Subcutaneous abdominal adipose tissue (tissue), 5 donors: ENCODE results near the gene NHERF2.
A peak's percentile ranks its signal among the peaks of the same experiment; 100 is the strongest.

Experiments used
- H3K27ac ChIP-seq: one replicate; pipeline ENCODE4 v1.7.0; 2013; ENCODE audit warnings: low read depth, mild to moderate bottlenecking, inconsistent platforms, low read length, moderate library complexity
- H3K27me3 ChIP-seq, 5 donors: one replicate each; pipeline ENCODE4 v1.7.0; 2013; ENCODE audit warnings: low read length in 5 of 5, inconsistent platforms in 1 of 5; ENCODE audit not compliant: control insufficient read depth in 5 of 5, insufficient read depth in 4 of 5
- H3K36me3 ChIP-seq, 5 donors: one replicate each; pipeline ENCODE4 v1.7.0; 2013; ENCODE audit warnings: low read length in 5 of 5; ENCODE audit not compliant: control insufficient read depth in 5 of 5, insufficient read depth in 5 of 5
- H3K4me1 ChIP-seq, 5 donors: one replicate each; pipeline ENCODE4 v1.7.0; 2013; ENCODE audit warnings: low read length in 5 of 5, mild to moderate bottlenecking in 3 of 5, moderate library complexity in 1 of 5; ENCODE audit not compliant: control insufficient read depth in 5 of 5, insufficient read depth in 5 of 5
- H3K4me3 ChIP-seq, 5 donors: one replicate each; pipeline ENCODE4 v1.7.0; 2013; ENCODE audit warnings: low read length in 5 of 5, low read depth in 1 of 5
- H3K9ac ChIP-seq, 5 donors: one replicate each; pipeline ENCODE4 v1.7.0; 2013; ENCODE audit warnings: low read length in 5 of 5, mild to moderate bottlenecking in 4 of 5, moderate library complexity in 3 of 5
- H3K9me3 ChIP-seq, 5 donors: one replicate each; pipeline ENCODE4 v1.7.0; 2013; ENCODE audit warnings: low read length in 5 of 5; ENCODE audit not compliant: control insufficient read depth in 5 of 5
- donor health status: healthy.
- donor health status: healthy.
- donor health status: healthy.
- donor health status: healthy.
- donor health status: healthy.

Gene NHERF2

DNA sequence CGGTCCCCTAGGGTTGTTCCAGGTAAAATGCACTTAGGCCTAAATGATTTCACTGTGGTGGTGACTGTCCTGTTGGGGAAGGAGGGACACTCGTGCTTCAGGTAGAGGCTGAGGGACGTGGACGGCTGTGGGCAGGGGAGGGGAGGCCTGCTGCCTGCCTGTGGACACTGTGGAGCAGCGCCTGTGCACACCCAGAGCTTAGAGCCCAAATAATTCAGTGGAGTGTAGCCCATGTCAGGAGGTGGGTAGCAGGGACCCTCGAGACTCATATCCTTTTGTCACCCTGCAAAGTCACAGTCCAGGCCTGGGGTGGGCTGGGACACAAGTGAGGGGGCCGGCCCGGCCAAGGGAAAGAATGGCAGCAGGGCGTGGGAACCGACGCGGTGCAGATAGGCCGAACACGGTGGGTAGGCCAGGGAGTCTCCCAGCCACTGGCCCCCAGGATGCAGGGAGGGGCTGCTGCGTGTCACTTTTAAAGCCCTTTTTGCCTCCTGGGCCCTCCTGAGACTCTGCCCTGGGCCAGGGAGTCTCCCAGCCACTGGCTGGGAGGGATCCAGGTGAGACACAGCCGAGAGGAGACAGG is 733 bp upstream of the NHERF2 start:
- Histone ChIP-seq H3K4me3 (peak overlapping the region; percentile 39 to 62 (median 57)), H3K36me3 (peaks cover 0 to 10% (median 7%) of the 10 kb centered on the region in 5 donors), H3K27ac (no peak overlapping the region), H3K4me1 (peaks cover 4 to 76% (median 55%) of the 10 kb centered on the region in 5 donors), H3K27me3 (peaks cover 4 to 9% (median 5%) of the 10 kb centered on the region in 5 donors), H3K9me3 (no peaks in the 10 kb centered on the region), H3K9ac (peak overlapping the region in 3 of 5 donors; percentile 34 to 59 (median 53))

GRCh38 chr16:2027024-2028010 is 615 bp downstream of the NHERF2 start:
- H3K27me3 ChIP-seq: peaks cover 0 to 4% (median 0%) of the 10 kb centered on the region in 5 donors
- no peaks in the 10 kb centered on the region for H3K9me3 ChIP-seq
- H3K4me1 ChIP-seq: peaks cover 4 to 85% (median 62%) of the 10 kb centered on the region in 5 donors
- H3K36me3 ChIP-seq: peaks cover 0 to 10% (median 7%) of the 10 kb centered on the region in 5 donors
- peak overlapping the region; percentile 14 for H3K27ac ChIP-seq
- peak overlapping the region; percentile 68 to 89 (median 82) for H3K4me3 ChIP-seq
- peak overlapping the region in 3 of 5 donors; percentile 2 to 76 (median 64) for H3K9ac ChIP-seq

DNA sequence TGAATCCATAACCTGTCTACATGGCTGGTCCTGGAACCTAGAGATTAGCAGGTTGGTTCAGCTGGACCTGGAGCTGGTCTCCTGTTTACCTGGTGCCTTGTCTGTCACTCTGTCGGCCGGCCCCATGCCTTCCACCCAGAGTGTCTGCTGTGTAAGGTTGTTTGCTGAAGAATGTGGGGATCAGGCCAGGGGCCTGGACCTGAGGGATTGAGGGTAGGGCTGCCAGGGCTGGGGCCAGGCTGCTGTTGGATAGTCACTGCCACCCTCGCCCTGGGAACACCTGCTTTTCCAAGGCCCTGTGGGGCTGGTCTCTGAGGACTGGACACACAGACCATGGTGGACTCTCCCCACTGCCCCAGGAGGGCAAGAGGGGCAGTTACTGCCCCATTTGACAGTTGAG is 1.4 kb downstream of the NHERF2 start:
- peaks cover 4 to 86% (median 63%) of the 10 kb centered on the region in 5 donors for H3K4me1 ChIP-seq
- no peaks in the 10 kb centered on the region for H3K9me3 ChIP-seq
- H3K9ac ChIP-seq: peak overlapping the region in 3 of 5 donors; percentile 2 to 64 (median 63)
- H3K27ac ChIP-seq: peak overlapping the region; percentile 14
- no peaks in the 10 kb centered on the region for H3K27me3 ChIP-seq
- H3K36me3 ChIP-seq: peaks cover 0 to 10% (median 7%) of the 10 kb centered on the region in 5 donors
- peak overlapping the region; percentile 68 to 89 (median 82) for H3K4me3 ChIP-seq

- Histone ChIP-seq H3K4me1 (peaks cover 4 to 86% (median 63%) of the 10 kb centered on the region in 5 donors), H3K4me3 (peak overlapping the region; percentile 13 to 89 (median 80)), H3K9me3 (no peaks in the 10 kb centered on the region), H3K9ac (peak overlapping the region in 2 of 5 donors; percentile 9 to 64), H3K27me3 (no peaks in the 10 kb centered on the region), H3K36me3 (peaks cover 0 to 10% (median 7%) of the 10 kb centered on the region in 5 donors), H3K27ac (peak overlapping the region; percentile 14)
Observed at GRCh38 chr16:2028620-2029220, 2.0 kb downstream of the NHERF2 start.

DNA sequence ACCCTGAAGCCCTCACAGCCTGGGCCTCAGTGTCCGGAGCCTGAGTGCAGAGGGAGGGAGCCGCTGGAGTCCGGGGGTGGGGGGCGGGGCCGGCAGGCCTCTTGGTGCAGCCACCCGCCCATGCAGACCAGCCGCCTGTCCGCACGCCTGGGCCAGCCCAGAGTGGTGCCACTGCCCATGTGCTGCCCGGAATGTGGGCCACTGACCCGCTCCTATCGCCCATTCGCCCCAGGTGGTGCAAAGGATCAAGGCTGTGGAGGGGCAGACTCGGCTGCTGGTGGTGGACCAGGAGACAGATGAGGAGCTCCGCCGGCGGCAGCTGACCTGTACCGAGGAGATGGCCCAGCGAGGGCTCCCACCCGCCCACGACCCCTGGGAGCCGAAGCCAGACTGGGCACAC is 2.6 kb downstream of the NHERF2 start:
- Histone ChIP-seq H3K27me3 (no peaks in the 10 kb centered on the region), H3K9me3 (no peaks in the 10 kb centered on the region), H3K9ac (no peak overlapping the region), H3K4me1 (peaks cover 4 to 85% (median 62%) of the 10 kb centered on the region in 5 donors), H3K4me3 (peak overlapping the region in 3 of 5 donors; percentile 80 to 89 (median 82)), H3K27ac (peak overlapping the region; percentile 86), H3K36me3 (peaks cover 0 to 10% (median 7%) of the 10 kb centered on the region in 5 donors)

DNA sequence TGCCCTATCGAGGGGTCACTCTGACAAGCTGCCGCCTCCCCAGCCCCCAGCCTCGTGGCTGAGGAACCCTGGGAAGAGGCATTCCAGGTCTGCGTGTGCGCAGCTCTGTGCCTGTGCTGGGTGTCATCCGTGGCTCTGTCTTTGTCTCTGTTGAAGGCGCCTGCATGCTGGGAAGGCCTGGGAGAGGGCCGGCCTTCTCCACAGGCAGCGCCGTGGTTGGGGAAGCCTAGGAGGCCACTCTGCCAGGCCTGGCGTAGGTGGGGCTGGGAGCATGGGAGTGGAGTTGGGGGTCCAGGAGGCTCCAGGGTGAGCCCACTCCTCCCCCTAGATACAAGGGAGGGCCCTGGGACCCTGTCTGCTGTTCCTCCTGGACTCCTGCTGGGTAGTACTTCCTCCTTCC is 3.3 kb downstream of the NHERF2 start:
- H3K27ac ChIP-seq: peak overlapping the region; percentile 86
- peaks cover 0 to 10% (median 7%) of the 10 kb centered on the region in 5 donors for H3K36me3 ChIP-seq
- no peaks in the 10 kb centered on the region for H3K9me3 ChIP-seq
- H3K4me1 ChIP-seq: peaks cover 6 to 88% (median 68%) of the 10 kb centered on the region in 5 donors
- H3K9ac ChIP-seq: no peak overlapping the region
- no peaks in the 10 kb centered on the region for H3K27me3 ChIP-seq
- peak overlapping the region in 3 of 5 donors; percentile 80 to 89 (median 82) for H3K4me3 ChIP-seq

GRCh38 chr16:2031081-2031577 is 4.4 kb downstream of the NHERF2 start:
- H3K4me1 ChIP-seq: peaks cover 6 to 88% (median 75%) of the 10 kb centered on the region in 5 donors
- peak overlapping the region in 2 of 5 donors; percentile 38 to 40 for H3K4me3 ChIP-seq
- H3K27me3 ChIP-seq: no peaks in the 10 kb centered on the region
- peak overlapping the region; percentile 86 for H3K27ac ChIP-seq
- H3K9me3 ChIP-seq: no peaks in the 10 kb centered on the region
- peaks cover 0 to 10% (median 7%) of the 10 kb centered on the region in 5 donors for H3K36me3 ChIP-seq
- H3K9ac ChIP-seq: no peak overlapping the region

DNA sequence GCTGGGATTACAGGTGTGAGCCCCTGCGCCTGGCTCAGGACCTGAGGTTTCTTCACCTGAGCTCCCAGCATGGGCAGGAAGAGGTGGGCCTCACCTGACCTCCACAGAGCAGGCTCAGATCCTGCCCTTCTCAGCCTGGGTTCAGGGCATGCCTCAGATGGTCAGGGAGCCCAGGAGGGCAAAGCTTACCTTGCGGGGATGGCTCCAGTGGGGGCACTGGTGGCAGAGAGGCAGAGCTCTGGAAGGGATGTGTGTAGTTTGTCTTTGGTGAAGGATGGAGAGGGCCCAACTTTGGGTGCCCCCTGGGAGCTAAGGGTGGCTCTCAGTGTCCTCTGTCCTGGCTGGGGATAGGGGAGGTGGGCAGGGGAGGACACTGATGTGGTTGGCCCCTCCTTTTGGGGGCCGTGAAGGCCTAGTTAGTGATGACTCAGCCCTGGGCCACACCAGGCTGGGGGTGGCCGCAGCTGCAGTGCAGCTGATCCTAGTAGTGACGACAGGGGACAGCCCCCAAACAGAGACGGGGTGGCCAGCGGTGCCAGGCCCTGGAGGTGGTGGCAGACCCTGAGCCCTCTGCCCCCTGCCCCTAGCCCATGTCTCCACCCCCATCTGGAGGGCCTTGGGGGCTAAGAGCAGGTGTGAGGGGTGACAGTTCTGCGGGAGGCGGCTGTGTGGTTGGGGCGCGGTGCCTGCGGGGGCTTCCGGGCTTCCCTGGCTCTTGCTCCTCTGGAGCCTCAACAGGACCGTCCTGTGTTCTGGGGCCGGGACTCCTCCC is 5.8 kb downstream of the NHERF2 start:
- Histone ChIP-seq H3K27ac (peak overlapping the region; percentile 86), H3K4me3 (peak overlapping the region in 4 of 5 donors; percentile 53 to 70 (median 66)), H3K4me1 (peaks cover 6 to 94% (median 80%) of the 10 kb centered on the region in 5 donors), H3K36me3 (peaks cover 0 to 19% (median 15%) of the 10 kb centered on the region in 5 donors), H3K27me3 (no peaks in the 10 kb centered on the region), H3K9me3 (no peaks in the 10 kb centered on the region), H3K9ac (peak overlapping the region in 3 of 5 donors; percentile 35 to 68 (median 43))
